Stimulated activated CD4-positive, alpha-beta T cell treated with anti-CD3 and anti-CD28 coated beads, Interleukin-12 subunit alpha, Interleukin-12 subunit beta, amount 100 ng/mL, for 4 hours (primary cell): ENCODE measurements around the gene ENTPD5.
"Not testable (repeated sequence)": the region's sequence is repeated elsewhere in the genome, so short reads cannot be mapped to it uniquely, and the experiment has no call there.

Source experiments
- DNase-seq: peaks from one replicate; pipeline ENCODE4 v3.0.0-alpha.2; 2020

ENTPD5 gene

GRCh38 chr14:74018586-74019407 lies at the start of gene ENTPD5, which contains the start of gene BBOF1:
TSS of gene ENTPD5 (minus strand) at chr14:74019288. CDS start at chr14:73988102, 31,186 bp downstream.
TSS of gene BBOF1 (plus strand) at chr14:74019349. CDS start at chr14:74019479, 130 bp downstream.
- DNase-seq = peak; percentile 82

GRCh38 chr14:74065746-74066575 lies 46.9 kb upstream of the ENTPD5 start:
- no peak for DNase-seq

- no peak for DNase-seq
Observed at GRCh38 chr14:74064883-74065282, 45.8 kb upstream of the ENTPD5 start.

GRCh38 chr14:74064426-74064825 lies 45.3 kb upstream of the ENTPD5 start:
- no peak for DNase-seq

GRCh38 chr14:74062809-74063150 lies 43.7 kb upstream of the ENTPD5 start:
- DNase-seq = no peak

- DNase-seq = no peak
Observed at GRCh38 chr14:74049876-74050495, 30.9 kb upstream of the ENTPD5 start.

- no peak for DNase-seq
Observed at GRCh38 chr14:74048281-74048680, 29.2 kb upstream of the ENTPD5 start.

- no peak for DNase-seq
Observed at GRCh38 chr14:74045522-74045921, 26.4 kb upstream of the ENTPD5 start.

GRCh38 chr14:74042296-74042695 lies 23.2 kb upstream of the ENTPD5 start:
- DNase-seq = no peak

- DNase-seq = no peak
Observed at GRCh38 chr14:74038020-74038859, 19.2 kb upstream of the ENTPD5 start.

- DNase-seq = no peak
Observed at GRCh38 chr14:74035556-74035955, 16.5 kb upstream of the ENTPD5 start.

GRCh38 chr14:74034572-74034971 lies 15.5 kb upstream of the ENTPD5 start:
- DNase-seq = no peak

GRCh38 chr14:74029136-74029535 lies 10.0 kb upstream of the ENTPD5 start:
- no peak for DNase-seq

GRCh38 chr14:74022346-74022745 lies 3.3 kb upstream of the ENTPD5 start:
- DNase-seq = no peak

- no peak for DNase-seq
Observed at GRCh38 chr14:74019408-74020137, 485 bp upstream of the ENTPD5 start.

- no peak for DNase-seq
Observed at GRCh38 chr14:74018174-74018585, 908 bp downstream of the ENTPD5 start.

GRCh38 chr14:74015963-74016362 lies 3.1 kb downstream of the ENTPD5 start:
- no peak for DNase-seq

GRCh38 chr14:74015176-74015575 lies 3.9 kb downstream of the ENTPD5 start:
- DNase-seq = no peak

GRCh38 chr14:74014299-74014698 lies 4.8 kb downstream of the ENTPD5 start:
- no peak for DNase-seq

GRCh38 chr14:74008843-74009499 lies 10.1 kb downstream of the ENTPD5 start:
- DNase-seq = no peak

- DNase-seq = not testable (repeated sequence)
Observed at GRCh38 chr14:74005664-74006063, 13.4 kb downstream of the ENTPD5 start.
